NCI-H1436 (cell line): Measurements from ENCODE around the gene MEOX2.

Experiments used
- DNase-seq: peaks from one replicate; lab custom pipeline; 2025; lab: John Stamatoyannopoulos, UW

Gene MEOX2

DNA sequence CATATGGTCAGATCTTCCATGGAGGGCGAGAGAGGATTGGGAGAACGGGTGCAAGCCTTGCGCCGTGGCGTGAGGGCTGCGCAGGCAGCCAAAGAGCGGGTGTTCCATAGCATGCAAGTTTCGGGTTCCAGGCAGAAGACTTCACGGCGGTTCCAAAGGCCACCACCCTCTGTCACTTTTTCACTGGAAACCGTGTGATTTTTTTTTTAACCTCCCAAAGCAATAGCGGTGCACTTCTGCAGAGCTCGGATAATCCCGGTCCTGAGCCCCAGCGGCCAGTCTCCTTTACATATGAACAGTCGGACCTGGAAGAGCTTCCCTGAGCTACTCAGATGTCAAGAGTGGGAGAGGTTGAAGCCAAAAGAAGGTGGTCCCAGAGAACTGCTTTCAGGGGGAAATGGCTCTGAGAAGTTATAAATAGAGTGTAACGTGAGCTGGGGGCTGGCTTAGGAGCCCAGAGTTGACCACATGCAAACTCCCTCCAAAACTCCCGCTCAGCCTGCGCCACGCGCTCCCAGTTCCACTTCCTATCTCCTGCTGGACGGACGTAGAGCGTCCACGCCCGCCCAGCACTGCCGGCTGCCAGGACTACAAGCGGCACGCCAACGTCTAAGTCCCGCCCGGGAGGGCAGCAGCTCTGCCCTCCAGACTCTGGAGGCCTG, at the start of gene MEOX2:
TSS of gene MEOX2 (minus strand) at position 389 of the 662 bp plus-strand sequence. CDS start at position 108, 281 bp downstream.
- DNase-seq = no peak

DNA sequence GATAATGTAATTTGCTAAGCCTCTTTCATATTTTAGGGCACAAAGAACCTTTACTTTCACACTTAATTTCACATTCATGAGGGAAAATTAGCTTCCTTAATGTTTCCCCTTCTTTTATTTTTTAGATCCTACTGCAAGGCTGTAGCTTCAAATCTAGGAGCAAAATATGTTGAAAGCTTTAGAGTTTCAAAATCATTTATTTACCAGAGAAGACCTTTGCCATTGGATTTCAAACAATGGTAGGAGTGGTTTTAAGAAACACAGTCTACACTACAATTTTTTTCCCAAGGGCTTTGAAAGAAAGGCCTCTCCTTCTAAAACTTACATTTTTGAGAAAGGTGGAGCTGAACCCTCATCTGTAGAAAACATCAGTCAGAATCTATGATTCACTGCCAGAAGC, 43.3 kb upstream of the MEOX2 start:
- DNase-seq = no peak

DNA sequence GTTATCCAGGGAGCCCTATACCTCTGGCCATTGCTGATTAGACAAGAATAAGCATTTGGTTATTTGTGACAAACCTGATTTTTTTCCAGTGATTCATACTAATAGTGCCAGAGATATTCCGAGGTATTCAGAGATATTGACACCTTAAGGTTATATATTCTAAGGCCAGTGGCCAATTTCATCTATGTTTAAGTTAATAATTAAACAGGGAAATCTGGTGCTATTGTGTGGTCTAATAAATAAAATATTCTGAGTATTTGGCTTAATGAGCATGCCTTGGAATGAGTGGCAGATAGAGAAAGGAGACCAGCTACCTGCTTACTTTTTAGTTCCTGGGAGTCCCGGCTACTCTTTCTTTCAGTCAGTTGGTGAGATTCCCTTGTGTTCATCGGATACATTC, 38.6 kb upstream of the MEOX2 start:
- no peak for DNase-seq

DNA sequence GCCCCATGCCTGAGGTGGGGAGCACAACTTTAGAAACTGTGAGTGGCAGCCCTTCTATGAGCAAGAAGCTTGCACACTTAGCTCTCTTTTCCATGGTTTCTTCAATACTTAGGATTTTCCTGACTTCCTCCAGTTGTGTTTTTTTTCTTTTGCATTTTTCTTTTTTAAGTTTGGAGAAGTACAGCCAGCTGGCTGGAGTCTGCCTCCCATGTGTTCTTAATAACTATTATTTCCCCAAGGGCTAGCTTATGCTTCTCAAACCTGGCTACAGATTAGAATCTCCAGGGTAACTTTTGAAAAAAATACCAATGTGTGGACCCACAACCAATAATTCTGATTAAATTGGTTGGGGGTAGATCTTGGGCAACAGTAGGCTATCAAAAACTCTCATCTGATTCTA, 37.4 kb upstream of the MEOX2 start:
- no peak for DNase-seq

DNA sequence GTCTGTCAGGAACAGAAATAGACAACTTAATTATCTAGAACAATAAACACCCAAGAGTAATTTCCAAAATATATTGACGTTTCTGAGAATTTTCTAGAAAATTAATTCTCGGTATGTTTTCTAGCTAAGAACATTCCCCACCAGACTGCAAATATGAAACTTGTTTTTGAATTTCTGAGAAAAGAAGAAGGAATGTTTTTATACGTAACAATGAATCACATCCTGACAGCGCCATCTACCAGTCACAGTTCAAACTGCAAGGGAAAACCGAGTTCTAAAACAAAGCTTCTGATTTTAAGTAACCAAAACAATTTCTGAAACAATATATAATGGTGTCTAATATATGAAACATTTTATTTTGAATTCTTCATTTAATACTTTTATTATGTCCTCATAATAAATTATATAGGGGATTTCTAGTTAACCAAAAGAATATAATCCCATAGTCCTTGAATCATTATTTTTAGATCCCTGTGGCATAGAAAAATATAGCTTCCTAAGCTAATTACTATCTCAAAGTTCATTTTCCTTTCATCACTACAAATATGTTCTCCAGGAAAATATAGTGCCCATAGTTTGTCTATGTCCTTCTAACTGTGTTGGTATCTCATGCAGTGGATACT, 34.5 kb upstream of the MEOX2 start:
- peak; percentile 5 for DNase-seq

DNA sequence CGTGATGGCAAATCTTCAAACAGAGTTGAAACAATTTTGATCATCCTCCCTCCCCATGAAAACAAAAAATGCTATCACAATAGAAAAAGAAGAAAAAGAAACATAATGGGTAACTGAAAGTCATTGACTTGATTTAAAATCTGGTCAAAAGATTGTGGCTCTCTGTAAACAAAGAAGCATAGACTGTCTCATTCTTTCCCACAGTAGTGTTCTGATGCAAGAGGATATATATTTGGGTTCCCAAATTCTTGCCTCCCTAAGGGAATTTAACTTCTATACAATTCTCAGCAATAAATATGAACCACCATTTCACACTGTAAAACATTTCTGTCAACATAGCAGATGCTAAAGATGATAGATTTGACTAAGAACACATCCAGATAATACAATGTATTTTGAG, 32.8 kb upstream of the MEOX2 start:
- no peak for DNase-seq

DNA sequence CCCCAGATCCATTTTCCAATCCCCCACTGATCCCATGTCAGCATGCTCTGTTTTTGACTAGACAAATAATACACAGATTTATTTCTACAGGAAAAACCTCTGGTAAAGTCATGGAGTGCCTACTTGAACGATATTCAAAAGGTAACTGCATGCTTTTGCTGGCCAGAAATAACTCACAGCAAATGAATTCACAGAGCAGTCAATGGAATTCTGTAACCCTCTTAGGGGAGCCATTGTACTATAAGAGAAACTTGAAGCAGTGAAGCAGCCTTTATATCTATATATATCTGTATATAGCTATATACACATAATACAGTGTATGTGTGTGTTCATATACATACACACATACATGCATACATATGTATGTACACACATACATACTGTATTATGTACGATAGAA, 29.0 kb upstream of the MEOX2 start:
- DNase-seq = no peak

DNA sequence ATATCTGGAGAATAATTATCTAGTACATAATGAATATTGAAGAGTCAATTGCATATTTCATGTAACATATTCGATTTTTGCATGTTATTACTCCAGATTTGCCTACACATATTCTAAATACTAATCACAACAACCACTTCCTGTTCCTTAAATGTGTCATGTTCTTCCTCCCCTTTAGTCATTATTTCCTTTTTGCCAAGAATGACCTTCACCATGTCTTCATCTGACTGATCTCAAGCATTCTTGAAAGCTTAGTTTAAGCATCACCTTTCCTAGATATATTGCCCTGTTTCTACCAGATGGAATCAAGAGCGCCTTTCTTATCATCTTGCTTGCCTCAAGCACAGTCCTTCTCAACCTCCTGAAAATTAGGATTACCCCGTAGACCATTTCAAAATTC, 23.5 kb upstream of the MEOX2 start:
- no peak for DNase-seq

DNA sequence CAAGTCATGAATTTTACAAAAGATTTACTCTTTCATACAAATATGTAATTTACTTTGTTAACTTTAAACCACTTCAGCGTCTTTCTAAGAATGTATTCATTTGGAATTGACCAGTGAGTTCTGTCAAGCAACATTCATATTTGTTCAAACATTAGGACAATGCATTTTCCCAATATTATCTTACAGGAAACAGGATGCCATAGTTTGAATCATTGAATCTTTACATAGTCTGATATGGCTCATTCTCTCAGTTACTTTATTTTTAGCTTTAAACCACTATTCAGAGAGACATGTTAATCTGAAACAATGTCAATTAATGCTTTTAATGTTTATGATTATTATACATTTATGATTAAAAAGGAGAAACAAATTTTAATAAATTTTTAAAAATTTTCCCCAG, 21.1 kb upstream of the MEOX2 start:
- no peak for DNase-seq

DNA sequence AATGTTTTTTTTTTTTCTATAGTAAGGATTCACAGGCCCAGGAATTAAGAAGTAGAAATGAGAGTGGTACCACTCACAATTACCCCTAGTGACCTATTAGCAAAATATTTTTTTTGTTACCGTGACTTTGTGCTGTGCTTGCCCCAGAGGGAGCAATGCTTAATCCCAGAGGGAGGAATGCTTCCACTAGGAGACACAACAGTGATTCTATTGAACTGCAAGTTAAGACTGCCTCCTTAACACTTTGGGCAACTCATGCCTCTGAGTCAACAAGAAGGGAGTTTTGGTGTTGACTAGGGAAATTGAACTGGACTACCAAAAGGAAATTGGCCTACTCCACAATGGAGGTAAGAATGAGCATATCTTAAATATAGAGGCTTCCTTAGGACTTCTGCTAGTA, 17.2 kb upstream of the MEOX2 start:
- DNase-seq = no peak

DNA sequence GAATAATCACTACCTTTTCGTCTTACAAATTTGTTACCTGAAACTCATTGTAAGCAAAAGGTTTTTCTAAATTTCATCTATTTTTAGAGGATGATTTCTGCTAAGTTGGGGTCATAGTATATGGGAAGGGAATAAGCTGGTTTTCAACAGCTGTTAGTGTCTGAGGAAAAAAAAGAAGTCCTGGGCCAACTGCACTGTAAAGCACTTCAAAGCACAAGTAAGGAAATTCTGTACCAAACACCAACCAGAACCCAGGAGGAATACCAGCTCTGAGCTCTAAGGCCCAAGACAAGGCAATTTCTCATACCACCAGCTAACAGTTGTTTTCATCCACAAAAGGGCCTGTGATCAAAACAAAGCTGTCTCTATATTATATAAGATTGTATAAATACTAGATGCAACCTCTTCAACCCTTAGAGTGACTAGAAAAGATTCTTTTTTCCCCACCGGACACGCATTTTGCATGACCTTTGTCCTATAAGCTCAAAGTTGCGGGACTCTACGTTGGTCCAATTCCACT, 6.1 kb upstream of the MEOX2 start:
- DNase-seq = no peak

DNA sequence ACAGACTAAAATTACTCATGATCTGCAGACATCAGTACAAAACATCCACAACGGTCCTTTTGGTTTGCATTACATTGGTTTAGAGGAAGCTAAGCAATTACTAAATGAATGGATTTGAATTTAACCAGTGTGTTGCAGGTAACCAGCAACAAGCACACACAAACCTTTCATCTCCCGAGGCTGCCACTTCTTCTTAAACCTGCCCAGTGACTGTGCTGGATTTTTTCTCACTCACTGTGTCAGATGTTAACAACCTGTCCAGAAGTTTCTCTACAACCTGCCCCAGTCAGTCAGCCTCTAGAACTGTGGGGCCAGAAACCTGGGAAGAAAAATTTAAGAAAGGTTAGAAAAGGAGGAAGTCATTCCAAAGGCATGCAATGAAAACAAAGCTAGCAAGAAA, 2.4 kb upstream of the MEOX2 start:
- no peak for DNase-seq

DNA sequence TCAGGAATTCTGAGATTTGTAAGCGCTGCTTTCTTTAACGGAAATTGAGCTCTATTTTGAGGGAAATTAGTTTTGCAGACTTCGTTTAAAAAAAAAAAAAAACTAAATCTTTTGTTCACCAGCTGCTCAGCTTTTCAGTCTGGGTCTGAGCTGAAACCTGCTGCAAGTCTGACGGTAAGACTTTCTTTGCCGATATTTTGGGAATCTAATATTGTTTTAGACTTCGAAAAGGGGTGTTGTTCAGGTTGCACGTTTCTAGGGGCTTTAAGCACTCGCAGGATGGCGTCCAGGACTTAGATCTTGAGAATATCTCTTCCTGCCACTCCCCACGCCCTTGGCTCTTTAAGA, 1.8 kb upstream of the MEOX2 start:
- DNase-seq = no peak

DNA sequence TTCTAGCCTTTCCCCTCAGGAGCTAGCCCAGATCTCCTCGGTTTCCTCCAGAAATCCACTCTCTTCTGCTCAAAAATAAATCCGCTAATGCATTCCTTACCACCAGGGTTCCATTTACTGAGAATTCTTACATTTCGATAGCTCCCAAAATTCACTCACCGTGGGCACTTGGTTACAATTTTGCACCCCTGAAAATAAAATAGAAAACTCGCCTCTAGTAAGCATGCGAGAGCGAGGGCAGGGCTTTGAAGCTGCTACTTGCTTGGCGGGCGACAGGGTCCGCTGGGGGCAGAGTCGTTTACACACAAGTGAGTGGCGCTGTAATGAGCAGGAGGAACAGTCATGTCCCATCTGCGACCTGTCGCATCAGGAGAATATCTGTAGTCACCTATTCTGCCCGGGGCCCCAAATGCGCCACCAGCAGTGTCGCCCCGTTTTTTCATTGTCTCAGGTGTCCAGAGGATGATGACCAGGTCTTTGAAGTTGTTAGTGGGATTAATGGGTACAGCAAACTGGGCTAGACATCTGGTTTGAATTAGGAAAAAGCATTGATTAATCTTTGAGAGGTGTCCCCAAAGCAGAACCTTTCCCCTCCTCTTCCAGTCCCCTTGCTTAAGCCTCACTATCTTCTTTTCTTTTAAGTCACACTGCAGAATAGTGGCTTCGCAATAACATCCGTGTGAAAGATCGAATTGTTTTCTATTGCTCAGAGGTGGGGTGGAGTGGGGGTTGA, 1.2 kb upstream of the MEOX2 start:
- no peak for DNase-seq

DNA sequence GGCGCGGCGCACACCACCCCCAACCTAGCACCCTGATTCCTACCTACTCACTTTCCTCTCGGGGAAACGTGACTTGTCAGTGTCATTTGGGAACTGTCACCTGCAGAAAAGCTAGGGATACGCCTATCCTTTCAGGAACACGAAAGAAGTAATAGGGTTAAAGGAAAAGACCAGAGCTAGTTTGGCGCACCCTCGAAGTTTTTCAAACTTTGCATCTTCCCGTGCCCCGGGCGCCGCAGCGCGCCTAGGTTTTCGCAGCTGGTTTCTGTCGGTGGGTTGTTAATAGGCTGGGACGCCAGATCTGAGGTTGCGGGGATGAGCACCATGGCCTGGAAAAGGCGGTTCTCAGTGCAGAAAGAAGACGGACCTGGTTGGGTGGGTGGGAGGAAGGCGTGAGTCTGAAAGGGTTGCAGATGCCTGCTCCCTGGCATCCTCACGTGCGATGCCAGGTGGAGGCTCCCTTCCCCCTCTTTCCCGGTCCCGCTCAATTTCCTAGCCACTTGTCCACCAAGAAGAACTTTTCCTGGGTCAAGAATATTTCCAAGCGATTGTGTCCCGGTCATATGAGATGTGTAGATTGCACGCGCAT, 568 bp upstream of the MEOX2 start:
- DNase-seq = no peak

DNA sequence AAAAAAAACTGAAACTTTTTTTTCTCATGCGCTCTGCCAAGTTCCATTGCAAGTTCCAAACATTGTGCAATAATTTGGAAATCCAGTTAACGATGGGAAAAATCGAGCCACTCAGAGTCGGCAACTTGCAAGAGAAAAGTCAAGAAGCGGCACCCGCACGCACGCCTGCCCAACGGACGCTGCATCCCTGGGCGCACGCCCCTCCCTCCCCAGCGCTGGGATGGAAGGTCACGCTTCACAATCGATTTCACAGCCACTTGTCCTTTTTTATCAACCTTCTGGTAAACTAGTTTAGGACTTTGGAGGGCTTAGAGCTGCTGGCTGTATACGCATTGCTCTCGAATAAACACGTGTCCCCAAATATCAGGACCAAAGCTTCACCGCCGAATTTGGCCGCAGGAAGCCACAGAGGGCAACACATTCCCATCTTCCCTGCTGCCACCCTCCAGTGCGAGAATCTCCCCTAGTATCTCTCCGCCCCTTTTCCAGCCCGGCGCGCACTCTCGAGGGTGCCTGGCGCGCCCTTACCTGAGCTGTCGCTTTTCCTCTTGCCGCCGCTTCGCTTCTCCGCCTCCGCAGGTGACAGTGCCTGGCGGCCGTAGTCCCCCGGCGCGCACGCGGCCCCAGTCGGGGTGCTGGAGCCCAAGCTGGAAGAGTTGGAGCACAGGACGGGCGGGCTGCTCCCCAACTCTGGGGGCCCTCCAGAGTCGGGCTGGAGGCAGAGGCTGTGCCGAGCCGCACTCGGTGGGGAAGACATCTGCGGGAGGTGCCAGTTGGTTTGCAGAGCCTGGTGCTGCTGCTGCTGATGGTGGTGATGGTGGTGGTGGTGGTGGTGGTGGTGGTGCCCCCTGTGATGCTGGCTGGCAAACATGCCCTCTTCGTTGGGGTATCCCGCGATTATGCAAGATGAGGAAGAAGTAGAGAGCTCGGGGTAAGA, 857 bp downstream of the MEOX2 start:
- DNase-seq = no peak

DNA sequence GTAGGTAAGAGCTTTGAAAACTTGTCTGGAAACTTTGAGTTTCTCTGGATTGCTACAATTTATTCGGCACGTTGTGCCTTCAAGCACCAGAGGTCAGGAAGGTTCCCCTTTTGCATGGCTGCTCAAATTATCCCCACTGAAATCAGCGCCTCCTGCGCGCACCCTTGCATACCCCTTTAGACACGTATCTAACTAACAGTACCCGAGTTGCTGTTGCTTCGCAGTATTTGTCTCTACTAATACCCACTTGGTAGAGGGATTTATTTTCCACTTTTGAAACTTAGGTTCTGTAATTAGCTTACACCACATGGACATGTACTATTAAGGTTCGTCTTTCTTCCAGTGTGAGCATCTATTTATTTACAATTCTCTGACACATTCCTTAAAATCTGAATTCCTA, 1.6 kb downstream of the MEOX2 start:
- DNase-seq = no peak

DNA sequence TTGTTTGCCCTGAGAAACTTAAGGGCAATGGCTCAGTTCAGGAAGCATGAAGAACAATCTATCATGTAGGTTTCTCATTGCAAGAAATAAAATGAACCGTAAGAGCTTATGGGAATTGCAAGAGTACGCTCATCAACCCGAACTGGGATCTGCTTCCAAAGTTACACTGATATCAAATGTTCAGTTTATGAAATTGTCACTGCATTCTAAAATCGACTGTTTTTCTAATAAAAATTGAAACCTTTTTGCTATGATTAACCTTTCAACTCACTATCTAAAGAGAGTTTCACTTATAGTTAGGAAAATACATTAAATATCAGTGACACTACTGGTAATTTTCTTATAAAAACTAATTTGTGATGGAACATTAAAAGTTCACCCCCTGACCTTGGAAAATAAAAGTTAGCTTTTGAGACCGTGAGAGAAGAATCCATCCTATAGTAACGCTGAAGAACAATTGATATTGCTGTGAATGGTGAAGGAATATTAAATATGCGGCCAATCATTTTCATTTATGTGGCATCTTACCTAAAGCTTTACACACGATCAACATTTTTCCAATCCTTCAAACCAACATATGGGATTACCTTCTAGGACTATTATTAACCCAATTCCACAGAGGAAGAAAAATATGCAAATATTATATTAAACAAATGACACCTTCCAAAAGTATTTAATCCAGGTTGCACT, 2.2 kb downstream of the MEOX2 start:
- no peak for DNase-seq

DNA sequence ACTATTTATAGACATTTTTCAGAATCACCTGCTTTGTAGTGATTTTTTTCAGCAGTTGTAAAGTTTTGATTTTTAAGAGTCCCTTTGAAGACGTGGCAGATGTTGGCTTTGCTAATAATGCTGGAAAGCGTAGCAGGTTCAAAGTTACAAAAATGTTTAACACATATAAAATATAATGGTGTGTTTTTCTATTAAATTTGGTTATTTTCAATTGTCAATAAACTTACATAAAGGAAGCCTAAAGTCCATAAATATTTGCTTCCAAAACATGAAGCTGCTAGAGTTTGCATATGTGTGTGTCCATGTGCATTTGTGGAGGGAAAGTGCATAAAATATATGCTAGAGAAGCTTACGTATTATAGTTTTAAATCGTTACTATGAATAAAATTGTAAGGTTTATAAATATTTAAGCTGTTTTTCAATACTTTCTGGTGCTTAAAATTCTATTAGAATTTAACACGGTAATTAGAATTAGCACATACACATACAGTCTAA, 3.7 kb downstream of the MEOX2 start:
- no peak for DNase-seq

DNA sequence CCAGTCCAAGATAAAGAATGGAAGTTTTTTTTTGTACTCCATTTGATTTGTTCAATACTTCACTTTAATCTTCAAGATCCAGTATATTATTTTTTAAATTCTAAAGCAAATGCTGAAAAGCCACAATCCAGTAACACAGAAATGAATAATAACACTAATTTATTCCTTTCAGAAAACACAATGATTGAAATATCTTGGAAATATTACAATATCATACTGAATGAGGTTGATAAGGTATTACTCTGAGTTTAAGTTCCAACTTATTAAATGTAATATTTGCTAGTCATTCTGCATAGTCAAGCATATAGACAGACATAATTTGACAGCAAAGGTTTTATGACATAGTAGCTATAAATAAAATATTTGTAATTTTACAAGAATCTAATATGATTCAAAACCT, 4.4 kb downstream of the MEOX2 start:
- DNase-seq = no peak

DNA sequence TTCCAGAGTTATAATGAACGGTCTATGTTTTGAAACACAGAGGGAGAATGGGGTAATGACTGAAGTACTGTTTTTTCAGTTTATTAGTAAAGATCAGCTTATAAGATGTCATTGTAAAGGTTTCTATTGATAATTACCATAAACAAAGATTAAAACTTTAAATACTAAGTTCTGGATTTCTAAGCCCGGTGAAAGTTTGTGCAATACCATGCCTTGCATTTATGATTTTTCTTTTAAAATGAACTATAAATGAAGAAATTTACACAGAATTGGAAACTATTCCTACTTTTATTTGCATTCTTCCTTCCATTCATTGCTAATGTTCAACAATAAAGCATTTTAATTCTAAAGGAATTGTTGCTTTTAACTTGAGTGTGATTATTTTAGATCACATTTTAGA, 4.9 kb downstream of the MEOX2 start:
- DNase-seq = no peak
